Measurements from ENCODE around the gene EML1. TPM values are rescaled to one million over a fixed set of nuclear protein-coding genes. Genes with fewer than 3 reads are reported as not detected.
A peak's percentile ranks its signal among the peaks of the same experiment; 100 is the strongest.

The EML1 gene
- total RNA-seq, 1 donor from 2014 or later, result 37.6 TPM

DNA sequence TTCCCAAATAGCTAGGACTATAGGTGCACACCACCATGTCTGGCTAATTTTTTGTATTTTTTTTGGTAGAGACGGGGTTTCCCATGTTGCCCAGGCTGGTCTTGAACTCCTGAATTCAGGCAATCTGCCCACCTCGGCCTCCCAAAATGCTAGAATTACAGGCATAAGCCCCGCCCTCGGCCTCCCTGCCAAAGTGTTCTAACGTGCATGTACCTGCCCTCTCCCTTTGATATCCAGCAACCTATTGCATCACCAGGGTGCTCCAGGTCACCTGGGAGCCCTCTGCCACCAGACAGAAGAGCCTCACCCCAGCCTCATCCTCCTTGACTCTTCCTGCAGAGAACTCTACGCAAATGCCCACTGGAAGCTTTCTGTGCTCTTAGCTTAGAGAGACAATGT is 2.2 kb upstream of the EML1 start:
- H3K4me3 ChIP-seq (ENCODE audit: low read length in 3 of 3), result no peak overlapping the region
- peaks cover 20 to 31% (median 23%) of the 10 kb centered on the region in 3 donors for H3K4me1 ChIP-seq (ENCODE audit: control insufficient read depth in 3 of 3, insufficient read depth in 3 of 3, low read length in 3 of 3)
- no peaks in the 10 kb centered on the region for H3K27me3 ChIP-seq (ENCODE audit: control insufficient read depth in 3 of 3, insufficient read depth in 3 of 3, low read length in 3 of 3)
- no peaks in the 10 kb centered on the region for H3K36me3 ChIP-seq (ENCODE audit: control insufficient read depth in 3 of 3, insufficient read depth in 3 of 3, low read length in 3 of 3)
- no peak overlapping the region for H3K27ac ChIP-seq (ENCODE audit: low read depth, low read length)
- H3K9ac ChIP-seq (ENCODE audit: low read depth in 1 of 3, low read length in 3 of 3), result no peak overlapping the region
- no peaks in the 10 kb centered on the region for H3K9me3 ChIP-seq (ENCODE audit: control insufficient read depth in 3 of 3, low read length in 3 of 3)

DNA sequence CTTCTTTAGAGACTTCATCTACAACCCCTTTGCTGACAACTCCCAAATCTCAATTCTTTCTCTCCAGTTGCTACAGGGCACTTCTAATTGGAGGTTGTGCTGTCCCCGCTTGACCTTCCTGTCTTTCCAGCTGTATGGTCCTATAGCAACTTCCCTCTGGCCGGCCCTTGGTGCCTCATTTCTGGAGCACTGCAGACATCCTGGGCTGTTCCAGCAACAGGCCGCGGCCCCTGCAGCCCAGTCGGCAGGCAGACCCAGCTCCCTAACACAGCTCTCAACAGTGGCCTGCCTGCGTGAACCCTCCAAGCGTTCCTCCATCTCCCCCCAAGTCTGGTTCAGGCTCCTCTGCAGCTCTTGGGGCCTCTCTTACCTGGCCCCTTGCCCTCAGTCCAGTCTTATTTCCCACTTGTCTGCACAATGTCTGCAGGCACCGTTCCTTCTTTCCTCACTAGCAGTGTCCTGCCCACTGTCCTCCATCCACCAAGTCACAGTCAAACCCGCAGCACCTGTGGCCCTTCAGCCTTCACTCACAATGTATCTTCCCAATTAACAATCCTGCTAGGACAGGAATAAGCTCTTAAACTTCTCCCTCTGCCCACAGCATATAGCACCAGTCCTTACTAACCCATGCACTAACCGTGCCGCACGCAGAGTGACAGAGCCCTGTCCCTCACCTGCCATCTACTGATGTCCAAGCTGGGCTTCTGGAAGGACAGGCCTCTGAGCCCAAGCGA is 1.6 kb upstream of the EML1 start:
- peak overlapping the region in 2 of 3 donors; percentile 5 to 37 for H3K4me3 ChIP-seq (ENCODE audit: low read length in 3 of 3)
- H3K27ac ChIP-seq (ENCODE audit: low read depth, low read length), result peak overlapping the region; percentile 28
- H3K4me1 ChIP-seq (ENCODE audit: control insufficient read depth in 3 of 3, insufficient read depth in 3 of 3, low read length in 3 of 3), result peaks cover 18 to 26% (median 20%) of the 10 kb centered on the region in 3 donors
- H3K27me3 ChIP-seq (ENCODE audit: control insufficient read depth in 3 of 3, insufficient read depth in 3 of 3, low read length in 3 of 3), result no peaks in the 10 kb centered on the region
- H3K36me3 ChIP-seq (ENCODE audit: control insufficient read depth in 3 of 3, insufficient read depth in 3 of 3, low read length in 3 of 3), result no peaks in the 10 kb centered on the region
- peak overlapping the region in 1 of 3 donors; percentile 11 for H3K9ac ChIP-seq (ENCODE audit: low read depth in 1 of 3, low read length in 3 of 3)
- H3K9me3 ChIP-seq (ENCODE audit: control insufficient read depth in 3 of 3, low read length in 3 of 3), result no peaks in the 10 kb centered on the region

DNA sequence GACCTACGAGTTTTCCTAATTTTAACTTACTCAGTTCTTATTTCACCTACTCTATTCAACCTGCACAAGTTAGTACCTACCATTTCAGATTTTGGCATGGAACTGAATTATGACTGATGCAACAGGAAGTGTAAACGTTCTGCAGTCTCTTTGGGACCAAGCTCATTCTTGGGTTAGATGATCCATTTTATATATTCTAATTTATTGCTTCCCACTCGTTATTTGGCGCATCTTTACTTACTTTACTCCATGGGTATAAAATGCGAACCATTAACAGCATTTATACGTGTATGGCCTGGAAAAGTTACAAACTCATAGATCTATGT is 1.0 kb upstream of the EML1 start:
- H3K27ac ChIP-seq (ENCODE audit: low read depth, low read length), result peak overlapping the region; percentile 50
- no peaks in the 10 kb centered on the region for H3K36me3 ChIP-seq (ENCODE audit: control insufficient read depth in 3 of 3, insufficient read depth in 3 of 3, low read length in 3 of 3)
- H3K4me3 ChIP-seq (ENCODE audit: low read length in 3 of 3), result peak overlapping the region in 2 of 3 donors; percentile 5 to 61
- no peaks in the 10 kb centered on the region for H3K27me3 ChIP-seq (ENCODE audit: control insufficient read depth in 3 of 3, insufficient read depth in 3 of 3, low read length in 3 of 3)
- H3K9me3 ChIP-seq (ENCODE audit: control insufficient read depth in 3 of 3, low read length in 3 of 3), result no peaks in the 10 kb centered on the region
- peak overlapping the region in 2 of 3 donors; percentile 46 to 82 for H3K9ac ChIP-seq (ENCODE audit: low read depth in 1 of 3, low read length in 3 of 3)
- peaks cover 16 to 24% (median 20%) of the 10 kb centered on the region in 3 donors for H3K4me1 ChIP-seq (ENCODE audit: control insufficient read depth in 3 of 3, insufficient read depth in 3 of 3, low read length in 3 of 3)

DNA sequence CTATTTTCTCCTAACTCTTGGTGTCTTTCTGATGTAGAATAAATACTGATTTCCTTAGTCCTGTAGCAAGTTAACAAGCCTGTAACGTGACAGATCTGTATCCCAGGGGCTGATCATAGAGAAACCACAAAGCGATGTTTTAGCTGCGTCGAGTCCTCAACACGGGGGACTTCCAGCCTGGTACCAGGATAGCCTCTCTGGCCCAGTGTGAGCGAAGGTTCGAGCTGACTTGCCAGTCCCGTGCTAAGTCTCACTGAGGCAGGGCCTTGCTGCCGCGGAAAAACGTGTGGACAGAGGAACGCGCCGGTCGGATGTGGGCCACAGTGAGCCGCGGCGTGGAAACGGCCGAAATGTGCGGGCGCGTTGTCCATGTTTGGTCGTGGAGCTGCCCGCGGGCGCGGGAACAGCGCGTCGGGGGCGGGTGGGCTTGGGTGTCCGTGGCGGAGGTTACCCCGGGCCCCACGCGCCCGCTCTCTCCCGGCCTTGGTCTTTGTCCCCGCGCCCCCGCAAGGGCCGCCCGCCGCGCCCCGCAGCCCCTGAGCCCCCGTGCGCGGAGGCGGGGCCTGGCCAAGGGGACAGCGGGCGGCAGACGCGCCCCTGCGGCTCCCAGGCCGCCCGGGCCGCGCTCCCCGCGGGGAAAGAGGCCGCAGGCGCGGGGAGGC is 531 bp upstream of the EML1 start:
- H3K9me3 ChIP-seq (ENCODE audit: control insufficient read depth in 3 of 3, low read length in 3 of 3), result no peaks in the 10 kb centered on the region
- H3K4me1 ChIP-seq (ENCODE audit: control insufficient read depth in 3 of 3, insufficient read depth in 3 of 3, low read length in 3 of 3), result peaks cover 16 to 20% (median 20%) of the 10 kb centered on the region in 3 donors
- H3K9ac ChIP-seq (ENCODE audit: low read depth in 1 of 3, low read length in 3 of 3), result peak overlapping the region; percentile 46 to 82 (median 66)
- no peaks in the 10 kb centered on the region for H3K36me3 ChIP-seq (ENCODE audit: control insufficient read depth in 3 of 3, insufficient read depth in 3 of 3, low read length in 3 of 3)
- peak overlapping the region; percentile 50 for H3K27ac ChIP-seq (ENCODE audit: low read depth, low read length)
- H3K27me3 ChIP-seq (ENCODE audit: control insufficient read depth in 3 of 3, insufficient read depth in 3 of 3, low read length in 3 of 3), result no peaks in the 10 kb centered on the region
- H3K4me3 ChIP-seq (ENCODE audit: low read length in 3 of 3), result peak overlapping the region; percentile 5 to 61 (median 49)

DNA sequence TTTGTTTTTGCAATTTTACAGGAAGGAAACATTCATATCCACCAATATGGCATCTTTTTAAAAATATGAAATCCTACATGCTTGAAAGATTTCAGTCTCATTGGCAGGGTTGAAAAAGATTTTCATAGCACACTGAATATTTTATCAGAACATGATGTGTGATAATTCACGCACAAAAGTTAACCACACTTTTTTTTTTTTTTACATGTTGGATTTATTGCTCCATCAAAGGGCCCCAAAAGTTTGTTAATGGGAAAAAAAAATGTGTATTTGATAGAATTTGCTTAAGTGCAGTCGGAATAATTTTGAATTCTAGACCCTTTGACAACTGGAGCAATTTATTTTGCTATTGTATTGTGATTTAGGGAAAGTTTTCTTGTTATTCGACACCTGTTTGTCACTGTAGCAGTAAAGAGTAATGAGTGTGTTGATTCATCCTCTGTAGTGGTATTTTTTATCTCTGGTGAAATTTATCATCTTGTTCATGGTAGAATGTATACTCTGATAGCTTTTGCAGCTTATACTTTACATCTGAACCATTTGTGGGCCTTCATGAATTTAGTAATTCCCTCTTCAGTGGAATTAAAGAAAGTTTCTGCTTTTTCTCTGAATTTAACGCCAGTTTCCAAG is 1.1 kb downstream of the EML1 start:
- peak overlapping the region; percentile 59 to 75 (median 73) for H3K9ac ChIP-seq (ENCODE audit: low read depth in 1 of 3, low read length in 3 of 3)
- H3K4me3 ChIP-seq (ENCODE audit: low read length in 3 of 3), result peak overlapping the region in 2 of 3 donors; percentile 67 to 69
- no peaks in the 10 kb centered on the region for H3K27me3 ChIP-seq (ENCODE audit: control insufficient read depth in 3 of 3, insufficient read depth in 3 of 3, low read length in 3 of 3)
- no peak overlapping the region for H3K27ac ChIP-seq (ENCODE audit: low read depth, low read length)
- peaks cover 16 to 20% (median 20%) of the 10 kb centered on the region in 3 donors for H3K4me1 ChIP-seq (ENCODE audit: control insufficient read depth in 3 of 3, insufficient read depth in 3 of 3, low read length in 3 of 3)
- no peaks in the 10 kb centered on the region for H3K36me3 ChIP-seq (ENCODE audit: control insufficient read depth in 3 of 3, insufficient read depth in 3 of 3, low read length in 3 of 3)
- H3K9me3 ChIP-seq (ENCODE audit: control insufficient read depth in 3 of 3, low read length in 3 of 3), result no peaks in the 10 kb centered on the region

DNA sequence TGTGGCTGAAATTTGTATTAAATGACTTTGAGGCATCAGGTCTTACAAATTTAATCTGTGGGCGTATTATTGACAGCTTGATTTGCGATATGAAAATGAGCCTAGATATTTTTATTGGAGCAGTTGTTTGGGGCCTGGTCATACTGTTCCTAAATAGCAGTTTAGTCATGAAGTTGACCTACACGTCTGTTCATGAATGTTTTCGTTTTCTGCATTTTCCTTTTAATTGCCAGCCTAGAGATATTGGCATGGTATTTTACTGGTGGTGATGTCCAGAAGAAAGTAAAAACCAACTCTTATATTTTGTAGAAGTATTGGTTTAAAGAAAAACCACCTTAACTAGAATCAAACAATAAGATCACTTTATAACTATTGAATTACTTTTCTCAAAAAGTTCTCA is 1.8 kb downstream of the EML1 start:
- Histone ChIP-seq H3K4me1 (ENCODE audit: control insufficient read depth in 3 of 3, insufficient read depth in 3 of 3, low read length in 3 of 3) (peaks cover 16 to 20% (median 20%) of the 10 kb centered on the region in 3 donors), H3K27ac (ENCODE audit: low read depth, low read length) (no peak overlapping the region), H3K9ac (ENCODE audit: low read depth in 1 of 3, low read length in 3 of 3) (no peak overlapping the region), H3K4me3 (ENCODE audit: low read length in 3 of 3) (no peak overlapping the region), H3K27me3 (ENCODE audit: control insufficient read depth in 3 of 3, insufficient read depth in 3 of 3, low read length in 3 of 3) (no peaks in the 10 kb centered on the region), H3K9me3 (ENCODE audit: control insufficient read depth in 3 of 3, low read length in 3 of 3) (no peaks in the 10 kb centered on the region), H3K36me3 (ENCODE audit: control insufficient read depth in 3 of 3, insufficient read depth in 3 of 3, low read length in 3 of 3) (no peaks in the 10 kb centered on the region)

DNA sequence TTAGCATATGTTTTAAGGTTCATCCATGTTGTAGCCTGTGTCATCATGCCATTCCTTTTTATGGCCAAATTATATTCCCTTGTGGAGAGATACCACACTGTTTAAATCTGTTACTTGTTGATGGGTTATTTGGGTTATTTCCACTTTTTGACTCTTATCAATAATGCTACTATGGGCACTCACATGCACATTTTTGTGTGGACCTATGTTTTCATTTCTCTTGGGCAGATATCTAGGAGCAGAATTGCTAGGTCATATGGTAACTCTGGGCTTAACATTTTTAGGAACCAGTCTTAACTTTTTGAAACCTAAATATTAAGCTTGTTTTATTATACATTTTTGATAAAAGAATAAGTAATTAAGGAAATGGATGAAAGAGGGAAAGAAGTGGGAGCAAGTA is 4.0 kb downstream of the EML1 start:
- Histone ChIP-seq H3K27me3 (ENCODE audit: control insufficient read depth in 3 of 3, insufficient read depth in 3 of 3, low read length in 3 of 3) (no peaks in the 10 kb centered on the region), H3K9ac (ENCODE audit: low read depth in 1 of 3, low read length in 3 of 3) (no peak overlapping the region), H3K36me3 (ENCODE audit: control insufficient read depth in 3 of 3, insufficient read depth in 3 of 3, low read length in 3 of 3) (no peaks in the 10 kb centered on the region), H3K4me3 (ENCODE audit: low read length in 3 of 3) (no peak overlapping the region), H3K27ac (ENCODE audit: low read depth, low read length) (no peak overlapping the region), H3K9me3 (ENCODE audit: control insufficient read depth in 3 of 3, low read length in 3 of 3) (no peaks in the 10 kb centered on the region), H3K4me1 (ENCODE audit: control insufficient read depth in 3 of 3, insufficient read depth in 3 of 3, low read length in 3 of 3) (peaks cover 6 to 15% (median 10%) of the 10 kb centered on the region in 3 donors)

DNA sequence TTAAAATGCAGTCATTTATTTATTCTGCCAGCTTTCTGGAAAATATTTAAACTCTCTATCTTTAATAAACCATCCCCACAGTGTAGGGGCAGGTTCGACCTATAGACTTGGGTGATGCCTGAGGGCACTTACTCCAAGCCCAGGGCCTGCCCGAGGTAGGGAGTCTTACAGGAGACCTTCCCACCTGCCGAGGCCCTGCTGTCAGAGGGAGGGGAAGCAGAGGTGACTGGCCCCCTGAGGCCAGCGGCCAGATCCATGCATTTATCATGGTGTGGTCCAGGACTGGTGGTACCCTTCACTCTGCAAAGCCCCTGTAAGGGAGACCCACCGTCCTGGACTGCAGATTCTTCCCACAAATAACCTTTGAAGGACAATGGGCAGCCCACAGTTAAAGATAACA is 7.6 kb downstream of the EML1 start:
- H3K4me3 ChIP-seq (ENCODE audit: low read length in 3 of 3), result no peak overlapping the region
- H3K27me3 ChIP-seq (ENCODE audit: control insufficient read depth in 3 of 3, insufficient read depth in 3 of 3, low read length in 3 of 3), result no peaks in the 10 kb centered on the region
- H3K4me1 ChIP-seq (ENCODE audit: control insufficient read depth in 3 of 3, insufficient read depth in 3 of 3, low read length in 3 of 3), result peaks cover 8 to 18% (median 12%) of the 10 kb centered on the region in 3 donors
- no peaks in the 10 kb centered on the region for H3K36me3 ChIP-seq (ENCODE audit: control insufficient read depth in 3 of 3, insufficient read depth in 3 of 3, low read length in 3 of 3)
- H3K9me3 ChIP-seq (ENCODE audit: control insufficient read depth in 3 of 3, low read length in 3 of 3), result no peaks in the 10 kb centered on the region
- H3K9ac ChIP-seq (ENCODE audit: low read depth in 1 of 3, low read length in 3 of 3), result no peak overlapping the region
- H3K27ac ChIP-seq (ENCODE audit: low read depth, low read length), result no peak overlapping the region

DNA sequence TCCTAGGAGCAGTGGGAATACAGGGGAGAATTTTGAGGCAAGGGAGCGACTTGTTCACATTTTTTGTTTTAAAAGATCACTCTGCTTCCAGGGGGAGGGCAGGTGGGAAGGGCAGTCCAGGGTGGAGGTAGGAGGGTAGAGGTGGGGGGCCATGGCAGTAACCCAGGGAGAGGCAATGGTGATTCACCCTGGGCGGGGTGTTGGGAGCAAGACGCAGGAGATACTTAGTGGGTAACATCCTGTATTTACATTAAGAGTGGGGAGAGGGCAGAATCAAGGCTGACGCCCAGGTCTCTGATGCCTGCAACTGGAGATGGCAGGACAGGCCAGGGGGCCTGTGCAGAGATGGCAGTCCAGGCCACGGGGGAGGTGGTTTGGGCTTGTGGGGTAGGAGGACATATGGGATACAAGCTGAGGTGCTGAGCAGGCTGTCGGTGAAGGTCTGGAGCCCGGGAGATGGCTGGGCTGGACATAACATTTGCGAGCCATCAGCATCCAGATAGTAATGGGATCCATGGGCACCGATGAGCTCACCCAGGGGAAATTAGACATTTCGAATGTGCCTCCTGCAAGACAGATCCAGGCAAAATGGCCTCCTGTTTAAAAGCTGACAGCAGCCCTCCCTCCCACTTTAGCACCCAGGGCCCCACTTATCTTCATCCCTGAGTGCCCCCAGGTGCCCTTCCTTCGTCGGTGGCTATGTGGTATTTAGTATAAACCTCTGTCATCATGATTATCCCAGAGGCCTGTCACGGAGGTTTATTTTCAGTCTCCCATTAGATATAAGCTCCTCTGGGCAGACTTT is 9.3 kb downstream of the EML1 start:
- Histone ChIP-seq H3K4me1 (ENCODE audit: control insufficient read depth in 3 of 3, insufficient read depth in 3 of 3, low read length in 3 of 3) (peaks cover 8 to 21% (median 17%) of the 10 kb centered on the region in 3 donors), H3K36me3 (ENCODE audit: control insufficient read depth in 3 of 3, insufficient read depth in 3 of 3, low read length in 3 of 3) (no peaks in the 10 kb centered on the region), H3K27ac (ENCODE audit: low read depth, low read length) (no peak overlapping the region), H3K9ac (ENCODE audit: low read depth in 1 of 3, low read length in 3 of 3) (peak overlapping the region in 2 of 3 donors; percentile 11 to 63), H3K27me3 (ENCODE audit: control insufficient read depth in 3 of 3, insufficient read depth in 3 of 3, low read length in 3 of 3) (no peaks in the 10 kb centered on the region), H3K9me3 (ENCODE audit: control insufficient read depth in 3 of 3, low read length in 3 of 3) (no peaks in the 10 kb centered on the region), H3K4me3 (ENCODE audit: low read length in 3 of 3) (peak overlapping the region in 1 of 3 donors; percentile 3)
